Spleen (tissue), 7 donors: Measurements from ENCODE around the gene PPFIA1.

Source experiments
- POLR2A ChIP-seq, 3 donors: fragments of 450-650 bp; IDR thresholded peaks; one replicate each; pipeline ENCODE4 v1.5.1; 2017; ENCODE audit warnings: antibody characterized with exemption in 3 of 3, mild to moderate bottlenecking in 1 of 3
- POLR2AphosphoS5 ChIP-seq, 3 donors: sonication (generic); formaldehyde crosslinking; IDR thresholded peaks; one replicate each; pipeline ENCODE4 v1.5.1; 2017; ENCODE audit warnings: antibody characterized with exemption in 3 of 3
- TF ChIP-seq, protein P1 (sequence below), 11 experiments: fragments of 200-600 bp in 7 of 11; fragments of 450-650 bp in 4 of 11; sonication (generic) in 4 of 11; IDR thresholded peaks in 8 of 11; conservative IDR thresholded peaks in 3 of 11; 1 replicate in 7 of 11; 2 replicates in 4 of 11; pipeline versions ENCODE4 v1.4.0 to v1.8.0; 2016 to 2021; ENCODE audit warnings: antibody characterized with exemption in 11 of 11, inconsistent platforms in 4 of 11, mild to moderate bottlenecking in 1 of 11
- donor health status: DM: no; HTN: no; CAD: no; lungs with moderate emphysema.
- donor health status: DM: no; HTN: no; CAD: no.
- donor health status: DM: no; HTN: no; CAD: no.

DNA sequence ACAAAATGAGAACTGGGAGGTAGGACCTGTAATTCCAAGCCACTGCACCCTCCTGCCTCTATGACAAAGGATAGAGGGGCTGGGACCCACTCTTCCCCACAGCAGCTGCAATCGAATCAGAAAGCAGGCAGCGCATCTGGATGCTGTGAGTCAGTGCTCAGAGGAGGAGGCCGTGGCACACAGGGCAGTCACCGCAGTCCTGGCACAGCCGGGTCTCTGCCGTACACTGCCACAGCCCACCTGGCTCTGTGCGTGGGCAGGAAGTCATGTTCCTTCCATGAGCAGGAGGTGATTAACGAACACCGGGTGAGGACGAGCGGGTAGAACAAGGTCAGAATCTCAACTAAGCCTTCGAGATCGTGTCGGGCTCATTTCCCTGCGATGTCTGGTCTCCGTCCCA is 30.2 kb upstream of the PPFIA1 start:
- TF ChIP-seq POLR2A (IDR thresholded peaks at IDR 0.05), result no peak
- TF ChIP-seq, protein P1, sequence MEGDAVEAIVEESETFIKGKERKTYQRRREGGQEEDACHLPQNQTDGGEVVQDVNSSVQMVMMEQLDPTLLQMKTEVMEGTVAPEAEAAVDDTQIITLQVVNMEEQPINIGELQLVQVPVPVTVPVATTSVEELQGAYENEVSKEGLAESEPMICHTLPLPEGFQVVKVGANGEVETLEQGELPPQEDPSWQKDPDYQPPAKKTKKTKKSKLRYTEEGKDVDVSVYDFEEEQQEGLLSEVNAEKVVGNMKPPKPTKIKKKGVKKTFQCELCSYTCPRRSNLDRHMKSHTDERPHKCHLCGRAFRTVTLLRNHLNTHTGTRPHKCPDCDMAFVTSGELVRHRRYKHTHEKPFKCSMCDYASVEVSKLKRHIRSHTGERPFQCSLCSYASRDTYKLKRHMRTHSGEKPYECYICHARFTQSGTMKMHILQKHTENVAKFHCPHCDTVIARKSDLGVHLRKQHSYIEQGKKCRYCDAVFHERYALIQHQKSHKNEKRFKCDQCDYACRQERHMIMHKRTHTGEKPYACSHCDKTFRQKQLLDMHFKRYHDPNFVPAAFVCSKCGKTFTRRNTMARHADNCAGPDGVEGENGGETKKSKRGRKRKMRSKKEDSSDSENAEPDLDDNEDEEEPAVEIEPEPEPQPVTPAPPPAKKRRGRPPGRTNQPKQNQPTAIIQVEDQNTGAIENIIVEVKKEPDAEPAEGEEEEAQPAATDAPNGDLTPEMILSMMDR (IDR thresholded peaks at IDR 0.05 in 8 of 11, conservative IDR thresholded peaks at IDR 0.05 in 3 of 11), result no peak
- TF ChIP-seq POLR2AphosphoS5 (IDR thresholded peaks at IDR 0.05), result no peak
